Erythroblast (primary cell): ENCODE data around the gene GPS1.

Experiments
- GATA1 ChIP-seq: IDR thresholded peaks from 2 replicates; pipeline ENCODE4 v1.6.1; 2011; ENCODE audit warnings: low read depth, mild to moderate bottlenecking, control low read depth, low read length, moderate library complexity
- POLR2A ChIP-seq: IDR thresholded peaks from 2 replicates; pipeline ENCODE4 v1.6.1; 2011; ENCODE audit warnings: mild to moderate bottlenecking, low read length

- TF ChIP-seq GATA1 (no peak), POLR2A (no peak)
Measured at GRCh38 chr17:82037889-82038195, 13.9 kb upstream of the GPS1 start.
